ENCODE data around the gene AGBL2.
"Not testable (repeated sequence)": the region's sequence is repeated elsewhere in the genome, so short reads cannot be mapped to it uniquely, and the experiment has no call there.

Gene AGBL2

GRCh38 chr11:47669856-47670255 is 45.3 kb downstream of the AGBL2 start:
- TF ChIP-seq CTCF (IDR thresholded peaks at IDR 0.05) = no peak
- Histone ChIP-seq H3K4me3 (ENCODE audit: low read depth in 1 of 2, low read length in 1 of 2) (no peak overlapping the region), H3K9me3 (no peaks in the 10 kb centered on the region)

GRCh38 chr11:47668665-47669064 is 46.5 kb downstream of the AGBL2 start:
- Histone ChIP-seq H3K27me3 (no peaks in the 10 kb centered on the region), H3K9me3 (no peaks in the 10 kb centered on the region), H3K27ac (no peak overlapping the region), H3K36me3 (no peaks in the 10 kb centered on the region), H3K4me3 (ENCODE audit: low read depth in 1 of 2, low read length in 1 of 2) (no peak overlapping the region), H3K4me1 (ENCODE audit: control insufficient read depth in 1 of 2, insufficient read depth in 1 of 2, low read depth in 1 of 2, low read length in 1 of 2) (no peaks in the 10 kb centered on the region)
- TF ChIP-seq CTCF (IDR thresholded peaks at IDR 0.05) = no peak

More at GRCh38 chr11:47669856-47670255, 45.3 kb downstream of the AGBL2 start:
- Histone ChIP-seq H3K27ac (no peak overlapping the region), H3K36me3 (no peaks in the 10 kb centered on the region), H3K4me1 (ENCODE audit: control insufficient read depth in 1 of 2, insufficient read depth in 1 of 2, low read depth in 1 of 2, low read length in 1 of 2) (no peaks in the 10 kb centered on the region), H3K27me3 (no peaks in the 10 kb centered on the region)

- H3K27ac ChIP-seq = no peak overlapping the region
- no peaks in the 10 kb centered on the region for H3K9me3 ChIP-seq
- H3K4me3 ChIP-seq (ENCODE audit: low read depth in 1 of 2, low read length in 1 of 2) = no peak overlapping the region
- H3K4me1 ChIP-seq (ENCODE audit: control insufficient read depth in 1 of 2, insufficient read depth in 1 of 2, low read depth in 1 of 2, low read length in 1 of 2) = no peaks in the 10 kb centered on the region
- H3K27me3 ChIP-seq = no peaks in the 10 kb centered on the region
- TF ChIP-seq CTCF (IDR thresholded peaks at IDR 0.05) = no peak
- H3K36me3 ChIP-seq = no peaks in the 10 kb centered on the region
Observed at GRCh38 chr11:47667555-47667954, 47.6 kb downstream of the AGBL2 start.

- no peak for TF ChIP-seq CTCF (IDR thresholded peaks at IDR 0.05)
- H3K27ac ChIP-seq = no peak overlapping the region
- no peaks in the 10 kb centered on the region for H3K36me3 ChIP-seq
- no peak overlapping the region for H3K4me3 ChIP-seq (ENCODE audit: low read depth in 1 of 2, low read length in 1 of 2)
- no peaks in the 10 kb centered on the region for H3K4me1 ChIP-seq (ENCODE audit: control insufficient read depth in 1 of 2, insufficient read depth in 1 of 2, low read depth in 1 of 2, low read length in 1 of 2)
- H3K27me3 ChIP-seq = no peaks in the 10 kb centered on the region
- H3K9me3 ChIP-seq = no peaks in the 10 kb centered on the region
Observed at GRCh38 chr11:47667135-47667534, 48.0 kb downstream of the AGBL2 start.

- not testable (repeated sequence) for H3K4me1 ChIP-seq (ENCODE audit: control insufficient read depth in 1 of 2, insufficient read depth in 1 of 2, low read depth in 1 of 2, low read length in 1 of 2); H3K9me3 ChIP-seq; H3K36me3 ChIP-seq; H3K27me3 ChIP-seq; H3K4me3 ChIP-seq (ENCODE audit: low read depth in 1 of 2, low read length in 1 of 2); H3K27ac ChIP-seq
Observed at GRCh38 chr11:47664936-47665335, 50.2 kb downstream of the AGBL2 start.

- Histone ChIP-seq H3K4me3 (ENCODE audit: low read depth in 1 of 2, low read length in 1 of 2) (no peak overlapping the region), H3K9me3 (no peaks in the 10 kb centered on the region), H3K36me3 (no peaks in the 10 kb centered on the region), H3K27me3 (no peaks in the 10 kb centered on the region), H3K27ac (no peak overlapping the region), H3K4me1 (ENCODE audit: control insufficient read depth in 1 of 2, insufficient read depth in 1 of 2, low read depth in 1 of 2, low read length in 1 of 2) (no peaks in the 10 kb centered on the region)
- no peak for TF ChIP-seq CTCF (IDR thresholded peaks at IDR 0.05)
Observed at GRCh38 chr11:47661245-47661644, 53.9 kb downstream of the AGBL2 start.
